GM12878 (cell line): ENCODE results near the gene MYO1D. TPM values are rescaled to one million over a fixed set of nuclear protein-coding genes. Genes with fewer than 3 reads are reported as not detected.
A peak's percentile ranks its signal among the peaks of the same experiment; 100 is the strongest.

Source experiments
- ATAC-seq: fragments of 200-7000 bp; cut with Tn5 transposase; 3 replicates; pipeline ENCODE4 v1.9.1; 2020; ENCODE audit warnings: mild to moderate bottlenecking, moderate library complexity
- BruUV-seq: library from RNA; stranded (reverse); fragments of 400-500 nt; replicated peaks from 2 replicates; lab custom pipeline; 2021; lab: Mats Ljungman, UMichigan
- CTCF ChIA-PET: fragments of 300-600 bp; sonication (Branson Sonifier 250); formaldehyde crosslinking; extraction: SDS; loops from one replicate; lab custom pipeline; 2021; ENCODE audit warnings: inconsistent platforms; lab: Yijun Ruan, JAX
- POLR2A ChIA-PET: fragments of 350-600 bp; formaldehyde crosslinking; extraction: SDS; loops from one replicate; lab custom pipeline; 2021; ENCODE audit warnings: inconsistent platforms; lab: Charles Lee
- RAD21 ChIA-PET: fragments of 300-600 bp; sonication (Branson Sonifier 250); formaldehyde crosslinking; loops from one replicate; lab custom pipeline; 2023; ENCODE audit warnings: antibody characterized with exemption; ENCODE audit not compliant: unreplicated experiment; lab: Charles Lee
- SMC1A ChIA-PET: fragments of 300-600 bp; sonication (Branson Sonifier 250); formaldehyde crosslinking; loops from one replicate; lab custom pipeline; 2023; ENCODE audit not compliant: unreplicated experiment, uncharacterized antibody; lab: Charles Lee
- DNase-seq: peaks from one replicate; pipeline ENCODE4 v3.0.0-alpha.2; 2011; ENCODE audit warnings: low read depth, low spot score
- FAIRE-seq: peaks from 3 replicates; lab custom pipeline; 2011; peaks lifted over from hg19 to GRCh38; lab: Jason Lieb, UNC
- H2AFZ ChIP-seq: 2 replicates; pipeline ENCODE4 v1.6.0; 2011; ENCODE audit warnings: low read depth, low read length, control low read depth; ENCODE audit not compliant: control insufficient read depth
- H3K27ac ChIP-seq: 2 replicates; pipeline ENCODE4 v1.5.1; 2011; ENCODE audit warnings: control low read depth; ENCODE audit not compliant: control insufficient read depth, insufficient read depth
- H3K27me3 ChIP-seq, 2 experiments: replicated peaks in 1 of 2; 2 replicates each; pipeline versions ENCODE4 v1.6.0 to v1.6.1; 2011; ENCODE audit warnings: low read length in 1 of 2; ENCODE audit not compliant: control insufficient read depth in 2 of 2, insufficient read depth in 2 of 2
- H3K36me3 ChIP-seq, 2 experiments: 2 replicates each; pipeline ENCODE4 v1.5.1; 2011; ENCODE audit warnings: low read length in 1 of 2; ENCODE audit not compliant: control insufficient read depth in 2 of 2, insufficient read depth in 2 of 2
- H3K4me1 ChIP-seq: 2 replicates; pipeline ENCODE4 v1.6.1; 2011; ENCODE audit warnings: mild to moderate bottlenecking, low read length, moderate library complexity, mixed read lengths; ENCODE audit not compliant: control insufficient read depth, insufficient read depth
- H3K4me2 ChIP-seq: 2 replicates; pipeline ENCODE4 v1.6.0; 2011; ENCODE audit warnings: control low read depth; ENCODE audit not compliant: control insufficient read depth, insufficient read depth
- H3K4me3 ChIP-seq: fragments of 200-600 bp; sonication (generic); 2 replicates; pipeline ENCODE4 v1.5.1; 2016
- H3K79me2 ChIP-seq: 2 replicates; pipeline ENCODE4 v1.6.0; 2011; ENCODE audit warnings: low read length; ENCODE audit not compliant: control insufficient read depth, insufficient read depth
- H3K9ac ChIP-seq: 2 replicates; pipeline ENCODE4 v1.8.0; 2011; ENCODE audit warnings: low read length, control low read depth, mixed read lengths; ENCODE audit not compliant: control insufficient read depth, insufficient read depth
- H3K9me3 ChIP-seq: replicated peaks from 3 replicates; pipeline ENCODE4 v1.5.1; 2011; ENCODE audit warnings: mild to moderate bottlenecking, low read length; ENCODE audit not compliant: control insufficient read depth, insufficient read depth
- H4K20me1 ChIP-seq: 2 replicates; pipeline ENCODE4 v1.6.0; 2011; ENCODE audit not compliant: control insufficient read depth, insufficient read depth
- ASH2L ChIP-seq: fragments of 300-600, 200-600 bp; sonication (generic); IDR thresholded peaks from 2 replicates; pipeline ENCODE4 v1.6.1; 2017; ENCODE audit warnings: low read depth, mild to moderate bottlenecking, borderline replicate concordance
- ATF7 ChIP-seq: fragments of 450-650 bp; IDR thresholded peaks from 2 replicates; pipeline ENCODE4 v1.6.1; 2016; ENCODE audit warnings: low read depth, mild to moderate bottlenecking
- BHLHE40 ChIP-seq, 2 experiments: fragments of 450-650 bp in 1 of 2; IDR thresholded peaks; 2 replicates each; pipeline ENCODE4 v1.6.1; 2011 to 2017; ENCODE audit warnings: low read depth in 2 of 2, borderline replicate concordance in 1 of 2, improper control_type of control experiment in 1 of 2, low read length in 1 of 2, mild to moderate bottlenecking in 1 of 2
- EP300 ChIP-seq, 2 experiments: fragments of 150-350 bp in 1 of 2; IDR thresholded peaks; 2 replicates each; pipeline ENCODE4 v1.6.1; 2011 to 2012; ENCODE audit warnings: low read depth in 2 of 2, low read length in 2 of 2, borderline replicate concordance in 1 of 2, improper control_type of control experiment in 1 of 2, inconsistent platforms in 1 of 2; ENCODE audit not compliant: control insufficient read depth in 1 of 2
- FOS ChIP-seq: IDR thresholded peaks from 3 replicates; pipeline ENCODE4 v1.6.1; 2011; ENCODE audit warnings: borderline replicate concordance; ENCODE audit not compliant: insufficient read length; ENCODE audit errors: extremely low read depth
- HDAC2 ChIP-seq: fragments of 200-600 bp; sonication (generic); IDR thresholded peaks from 2 replicates; pipeline ENCODE4 v1.6.1; 2017
- IKZF2 ChIP-seq, 2 experiments: fragments of 450-650 bp; IDR thresholded peaks; 2 replicates each; pipeline ENCODE4 v1.6.1; 2017; ENCODE audit warnings: mild to moderate bottlenecking in 2 of 2, moderate library complexity in 2 of 2
- JUNB ChIP-seq: IDR thresholded peaks from 2 replicates; pipeline ENCODE4 v1.6.1; 2016; ENCODE audit warnings: antibody characterized with exemption, mild to moderate bottlenecking
- MEF2A ChIP-seq: IDR thresholded peaks from 2 replicates; pipeline ENCODE4 v1.6.1; 2011; ENCODE audit warnings: low read depth, mild to moderate bottlenecking, low read length, moderate library complexity; ENCODE audit not compliant: insufficient read depth
- NBN ChIP-seq: fragments of 450-650 bp; IDR thresholded peaks from 2 replicates; pipeline ENCODE4 v1.6.1; 2016
- RUNX3 ChIP-seq: IDR thresholded peaks from 2 replicates; pipeline ENCODE4 v1.6.1; 2012; ENCODE audit warnings: low read length, inconsistent platforms
- SKIL ChIP-seq: fragments of 450-650 bp; IDR thresholded peaks from 2 replicates; pipeline ENCODE4 v1.6.1; 2017; ENCODE audit warnings: mild to moderate bottlenecking, low read depth, inconsistent platforms; ENCODE audit not compliant: poor library complexity, severe bottlenecking
- ZBTB11 ChIP-seq: fragments of 450-650 bp; formaldehyde crosslinking; IDR thresholded peaks from 2 replicates; pipeline ENCODE4 v1.5.0; 2022; ENCODE audit warnings: mild to moderate bottlenecking, missing genetic modification characterization
- ZBTB33 ChIP-seq: fragments of 450-650 bp; IDR thresholded peaks from 2 replicates; pipeline ENCODE4 v1.6.1; 2017; ENCODE audit warnings: mild to moderate bottlenecking
- WGBS: methylation state at CpG from one replicate; pipeline ENCODE4 v1.1.6; 2016; ENCODE audit warnings: low lambda C conversion rate; ENCODE audit not compliant: insufficient replicate concordance, insufficient coverage; ENCODE audit errors: missing lambda C conversion rate; 5-methylcytosine and 5-hydroxymethylcytosine counted together
- in situ Hi-C: fragments of 300-500 bp; cut with MboI; formaldehyde crosslinking; loops from 9 replicates; pipeline ENCODE4 v1.14.3; 2018; ENCODE audit warnings: mixed read lengths
- intact Hi-C: fragments of 100-400 bp; cut with micrococcal nuclease; formaldehyde crosslinking; loops from one replicate; pipeline ENCODE4 v1.14.2; 2022; ENCODE audit not compliant: unreplicated experiment
- polyA plus RNA-seq, 11 experiments: library from polyadenylated mRNA; depleted of rRNA in 4 of 11; unstranded in 6 of 11; stranded (reverse) in 5 of 11; fragments of >200 nt; fragmentation: Nextera tagmentation in 4 of 11; fragmentation: Illumina TruSeq in 1 of 11; extraction: Ambion mirVana in 4 of 11; extraction: Trizol in 1 of 11; gene quantifications; 1 replicate in 1 of 11; 2 replicates in 10 of 11; pipeline versions ENCODE4 v1.2.1 to v1.2.3, GENCODE V29; 2011 to 2016; ENCODE audit warnings: inconsistent platforms in 2 of 11, missing spikeins in 2 of 11, low read depth in 1 of 11
- total RNA-seq, 4 experiments: library from RNA; depleted of rRNA in 3 of 4; stranded (reverse); fragments of >200 nt in 3 of 4; fragmentation: Illumina TruSeq in 1 of 4; extraction: Trizol in 1 of 4; gene quantifications; 2 replicates each; pipeline versions ENCODE4 v1.2.1 to v1.2.3, GENCODE V29; 2013 to 2021

The MYO1D gene
- total and polyA plus RNA-seq, 10 of the 15 experiments (the other 5 are each of a cell fraction or from before 2014, with no cell fraction given), result 1.8 to 37.7 (median 25.4) TPM

- TF ChIP-seq HDAC2 (no peak), ATF7 (no peak), ASH2L (no peak)
Measured at GRCh38 chr17:32769846-32770245, 107.1 kb downstream of the MYO1D start (continued).

GRCh38 chr17:32763855-32764439 is 113.0 kb downstream of the MYO1D start:
- H4K20me1 ChIP-seq, result no peaks in the 10 kb centered on the region
- SMC1A ChIA-PET, result interaction anchor here (0.9 to 1.0 kb wide), 2 partner anchors 14 to 315 kb away, joined by 3 to 4 read pairs; no protein-coding TSS in a partner anchor
- RAD21 ChIA-PET, result no interaction called here
- no peaks in the 10 kb centered on the region for H3K27me3 ChIP-seq
- no peak overlapping the region for H3K4me2 ChIP-seq
- H3K9ac ChIP-seq, result no peak overlapping the region
- no peaks in the 10 kb centered on the region; a peak in 1 of 4 replicates for H3K36me3 ChIP-seq
- H3K79me2 ChIP-seq, result no peaks in the 10 kb centered on the region
- POLR2A ChIA-PET, result interaction anchor here (1.7 kb wide), 1 partner anchor 320 kb away, joined by 5 read pairs; the partner anchor contains the start of gene PSMD11
- in situ Hi-C loops (loop anchor here (5.0 kb wide), 1 partner anchor 292 kb away; no protein-coding TSS in a partner anchor), intact Hi-C loops (loop anchor here (1.0 kb wide), 1 partner anchor 8 kb away; no protein-coding TSS in a partner anchor)
- no TSS peak for BruUV-seq
- H3K4me1 ChIP-seq, result no peaks in the 10 kb centered on the region
- no peak overlapping the region for H2AFZ ChIP-seq
- no peaks in the 10 kb centered on the region for H3K9me3 ChIP-seq
- CTCF ChIA-PET, result interaction anchor here (0.6 to 2.4 kb wide), 3 partner anchors 9 to 280 kb away, joined by 3 to 15 read pairs (median 6); no protein-coding TSS in a partner anchor
- ATAC-seq (peak; percentile 60), DNase-seq (no peak), FAIRE-seq (no peak)
- H3K27ac ChIP-seq, result no peak overlapping the region
- 54% methylated on average over 5 of the region's 5 CpGs for WGBS
- H3K4me3 ChIP-seq, result no peak overlapping the region
- TF ChIP-seq NBN (0 out of 2 replicates have a peak, but pooled peaks have one; percentile 33), ZBTB11 (no peak), BHLHE40 (IDR thresholded peaks at IDR 0.05; ENCODE audit: borderline replicate concordance in 1 of 2, low read depth in 2 of 2, low read length in 1 of 2) (0 out of 4 replicates have a peak, but pooled peaks of 1 of the 2 experiments have one; percentile 5), RUNX3 (no peak), FOS (no peak), EP300 (IDR thresholded peaks at IDR 0.05; ENCODE audit: borderline replicate concordance in 1 of 2, control insufficient read depth in 1 of 2, low read depth in 2 of 2, low read length in 2 of 2) (0 out of 4 replicates have a peak, but pooled peaks have one; percentile 5 to 36), IKZF2 (IDR thresholded peaks at IDR 0.05) (0 out of 4 replicates have a peak, but pooled peaks of 1 of the 2 experiments have one; percentile 19), JUNB (no peak), ZBTB33 (no peak), SKIL (peak; percentile 88), MEF2A (no peak)
